ENCODE results near the gene TCF4.

TCF4 gene

GRCh38 chr18:55501982-55502710 is 85.8 kb downstream of the TCF4 start:
- DNase-seq (ENCODE audit: low read depth, low spot score) = no peak
- POLR2A ChIA-PET = no interaction called here
- H3K4me3 ChIP-seq (ENCODE audit: low read depth, low read length) = no peak overlapping the region
- TF ChIP-seq, protein P1, sequence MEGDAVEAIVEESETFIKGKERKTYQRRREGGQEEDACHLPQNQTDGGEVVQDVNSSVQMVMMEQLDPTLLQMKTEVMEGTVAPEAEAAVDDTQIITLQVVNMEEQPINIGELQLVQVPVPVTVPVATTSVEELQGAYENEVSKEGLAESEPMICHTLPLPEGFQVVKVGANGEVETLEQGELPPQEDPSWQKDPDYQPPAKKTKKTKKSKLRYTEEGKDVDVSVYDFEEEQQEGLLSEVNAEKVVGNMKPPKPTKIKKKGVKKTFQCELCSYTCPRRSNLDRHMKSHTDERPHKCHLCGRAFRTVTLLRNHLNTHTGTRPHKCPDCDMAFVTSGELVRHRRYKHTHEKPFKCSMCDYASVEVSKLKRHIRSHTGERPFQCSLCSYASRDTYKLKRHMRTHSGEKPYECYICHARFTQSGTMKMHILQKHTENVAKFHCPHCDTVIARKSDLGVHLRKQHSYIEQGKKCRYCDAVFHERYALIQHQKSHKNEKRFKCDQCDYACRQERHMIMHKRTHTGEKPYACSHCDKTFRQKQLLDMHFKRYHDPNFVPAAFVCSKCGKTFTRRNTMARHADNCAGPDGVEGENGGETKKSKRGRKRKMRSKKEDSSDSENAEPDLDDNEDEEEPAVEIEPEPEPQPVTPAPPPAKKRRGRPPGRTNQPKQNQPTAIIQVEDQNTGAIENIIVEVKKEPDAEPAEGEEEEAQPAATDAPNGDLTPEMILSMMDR (IDR thresholded peaks at IDR 0.05; ENCODE audit: insufficient read depth, low read length, missing control alignments) = no peak
- CTCF ChIA-PET = interaction anchor here (0.9 kb wide), 1 partner anchor 24 kb away, joined by 4 read pairs; no protein-coding TSS in a partner anchor

DNA sequence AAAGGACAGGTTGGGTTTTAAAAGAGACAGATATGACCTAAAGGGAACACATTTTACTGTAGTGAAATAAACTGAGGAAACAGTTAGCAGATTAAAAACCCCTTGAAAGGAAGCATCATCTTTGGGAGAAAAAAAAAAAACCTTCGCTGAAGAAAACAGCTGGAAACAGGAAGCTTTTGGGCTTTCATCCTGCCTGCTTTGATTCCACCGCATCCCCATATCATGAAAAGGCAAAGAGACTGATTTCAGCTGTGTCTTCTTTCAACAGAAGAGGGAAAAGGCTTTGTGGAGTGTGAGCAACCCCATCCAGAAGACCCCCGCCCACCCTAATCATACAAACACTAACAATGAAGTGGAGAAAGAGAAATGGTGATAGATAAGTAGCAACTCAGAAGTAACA is 86.4 kb downstream of the TCF4 start:
- H3K4me3 ChIP-seq (ENCODE audit: low read depth, low read length) = no peak overlapping the region
- TF ChIP-seq, protein P1 (IDR thresholded peaks at IDR 0.05; ENCODE audit: insufficient read depth, low read length, missing control alignments) = no peak
- no peak for DNase-seq (ENCODE audit: low read depth, low spot score)

DNA sequence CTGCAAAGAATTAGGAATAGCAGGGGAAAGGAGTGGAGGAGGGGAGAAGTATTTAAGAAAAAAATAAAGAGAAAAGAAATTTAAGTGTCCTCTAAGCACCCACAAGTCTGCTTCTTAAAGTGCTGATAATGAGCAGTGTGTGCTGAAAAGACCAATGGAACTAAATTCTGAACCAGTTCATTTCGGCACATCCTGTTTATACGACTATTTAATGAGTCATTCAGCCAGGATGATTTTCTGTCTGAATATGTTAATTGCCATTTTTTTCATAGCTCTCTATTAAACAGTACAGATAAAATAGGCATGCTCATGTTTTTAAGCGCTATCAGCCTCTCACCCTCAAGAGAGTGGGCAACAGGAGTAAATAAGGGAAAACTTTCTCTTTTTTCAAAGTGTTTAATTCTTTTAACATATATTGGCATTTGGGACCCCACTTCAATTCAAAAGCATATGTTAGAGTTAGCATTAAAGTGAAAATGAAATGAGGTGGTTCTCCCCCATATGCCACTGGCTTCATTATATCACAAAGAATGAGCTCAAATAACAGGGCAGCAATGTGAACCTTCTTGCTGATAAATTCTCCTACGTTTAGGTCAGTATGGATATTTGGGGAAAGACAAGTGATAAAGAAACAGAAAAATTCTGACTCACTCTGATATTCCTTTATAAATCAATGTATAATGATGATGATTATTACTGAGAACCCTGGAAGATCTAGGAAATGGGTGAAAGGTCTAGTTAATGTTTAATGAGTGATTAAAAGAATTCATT is 87.5 kb downstream of the TCF4 start:
- peak; percentile 87 for DNase-seq (ENCODE audit: low read depth, low spot score)
- TF ChIP-seq, protein P1 (IDR thresholded peaks at IDR 0.05; ENCODE audit: insufficient read depth, low read length, missing control alignments) = no peak
- peak overlapping the region; percentile 38 for H3K4me3 ChIP-seq (ENCODE audit: low read depth, low read length)
- ChIA-PET CTCF (interaction anchor here (1.0 kb wide), 1 partner anchor 15 kb away, joined by 3 read pairs; no protein-coding TSS in a partner anchor), POLR2A (interaction anchor here (0.6 kb wide), 1 partner anchor 12 kb away, joined by 4 read pairs; no protein-coding TSS in a partner anchor)

More for the DNA sequence above, 86.4 kb downstream of the TCF4 start:
- ChIA-PET CTCF (no interaction called here), POLR2A (no interaction called here)

- POLR2A ChIA-PET = no interaction called here
Measured at GRCh38 chr18:55499526-55499925, 88.5 kb downstream of the TCF4 start.

DNA sequence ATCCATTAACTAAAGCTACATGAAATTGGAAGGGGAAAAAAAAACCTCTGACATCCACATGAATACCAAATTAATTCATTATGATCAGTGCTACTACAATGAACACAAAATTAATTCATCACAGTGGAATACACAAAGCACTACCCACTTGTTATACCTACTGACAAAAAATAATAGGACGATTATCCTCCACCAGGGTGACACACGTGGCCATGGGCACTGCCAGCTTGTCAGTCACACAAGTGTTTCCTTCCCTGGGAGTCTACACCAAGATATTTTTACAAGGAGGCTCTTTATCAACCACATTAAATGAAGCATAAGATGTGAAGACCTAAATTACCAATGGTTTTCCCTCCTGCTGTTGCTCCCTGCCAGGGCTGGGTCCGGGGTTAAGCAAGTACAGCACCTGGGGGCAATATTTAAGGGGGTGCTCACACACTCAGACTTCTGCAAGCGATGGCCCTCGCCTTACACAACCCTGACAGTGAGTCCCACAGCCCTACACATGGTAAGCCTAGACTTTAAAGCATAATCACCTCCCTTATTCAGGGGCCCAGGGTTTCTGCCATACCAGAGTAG is 90.1 kb downstream of the TCF4 start:
- POLR2A ChIA-PET = no interaction called here
- TF ChIP-seq, protein P1 (IDR thresholded peaks at IDR 0.05; ENCODE audit: insufficient read depth, low read length, missing control alignments) = no peak
- CTCF ChIA-PET = interaction anchor here (0.9 kb wide), 1 partner anchor 75 kb away, joined by 3 read pairs; no protein-coding TSS in a partner anchor
- H3K4me3 ChIP-seq (ENCODE audit: low read depth, low read length) = no peak overlapping the region
- no peak for DNase-seq (ENCODE audit: low read depth, low spot score)

More at GRCh38 chr18:55499526-55499925, 88.5 kb downstream of the TCF4 start:
- TF ChIP-seq, protein P1 (IDR thresholded peaks at IDR 0.05; ENCODE audit: insufficient read depth, low read length, missing control alignments) = no peak
- DNase-seq (ENCODE audit: low read depth, low spot score) = no peak
- CTCF ChIA-PET = interaction anchor here (1.1 kb wide), 1 partner anchor 10 kb away, joined by 6 read pairs; no protein-coding TSS in a partner anchor
- no peak overlapping the region for H3K4me3 ChIP-seq (ENCODE audit: low read depth, low read length)
